Stimulated activated CD4-positive, alpha-beta T cell treated with anti-CD3 and anti-CD28 coated beads, Interleukin-4, amount 100 ng/mL, for 4 hours (primary cell): ENCODE data around the gene STYXL1.
"Not testable (repeated sequence)": the region's sequence is repeated elsewhere in the genome, so short reads cannot be mapped to it uniquely, and the experiment has no call there.

Experiments used
- DNase-seq, 2 experiments: peaks; one replicate each; pipeline ENCODE4 v3.0.0-alpha.2; 2020

The STYXL1 gene

DNA sequence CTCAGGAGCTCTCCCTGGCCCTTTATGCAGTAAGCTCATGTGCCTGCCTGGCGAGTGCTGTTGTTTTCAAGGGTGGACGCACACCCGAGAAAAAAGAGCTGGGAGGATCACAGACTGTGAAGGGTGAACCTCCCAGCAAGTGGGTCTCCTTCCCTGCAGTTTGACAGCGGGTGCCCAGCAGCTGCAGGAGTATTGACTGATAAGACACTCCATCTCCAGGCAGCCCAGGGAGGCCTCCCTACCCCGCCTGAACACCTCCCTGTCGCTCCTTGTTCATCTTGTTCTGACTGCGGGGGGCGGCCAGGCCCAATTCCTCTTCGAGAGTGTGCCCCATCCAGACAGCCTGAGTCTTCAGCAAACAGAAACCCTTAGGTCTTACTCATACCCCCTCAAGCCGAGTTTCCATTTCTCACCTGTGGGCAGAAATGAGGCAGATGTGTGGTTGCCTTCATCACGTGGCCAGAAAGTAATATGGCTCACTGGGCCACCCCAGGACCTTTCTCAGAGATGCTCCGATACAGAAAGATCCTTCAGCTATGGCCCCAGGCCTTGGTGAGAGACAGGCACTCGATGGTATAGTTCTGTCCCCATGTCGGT, 17.3 kb upstream of the STYXL1 start:
- DNase-seq, result no peak

DNA sequence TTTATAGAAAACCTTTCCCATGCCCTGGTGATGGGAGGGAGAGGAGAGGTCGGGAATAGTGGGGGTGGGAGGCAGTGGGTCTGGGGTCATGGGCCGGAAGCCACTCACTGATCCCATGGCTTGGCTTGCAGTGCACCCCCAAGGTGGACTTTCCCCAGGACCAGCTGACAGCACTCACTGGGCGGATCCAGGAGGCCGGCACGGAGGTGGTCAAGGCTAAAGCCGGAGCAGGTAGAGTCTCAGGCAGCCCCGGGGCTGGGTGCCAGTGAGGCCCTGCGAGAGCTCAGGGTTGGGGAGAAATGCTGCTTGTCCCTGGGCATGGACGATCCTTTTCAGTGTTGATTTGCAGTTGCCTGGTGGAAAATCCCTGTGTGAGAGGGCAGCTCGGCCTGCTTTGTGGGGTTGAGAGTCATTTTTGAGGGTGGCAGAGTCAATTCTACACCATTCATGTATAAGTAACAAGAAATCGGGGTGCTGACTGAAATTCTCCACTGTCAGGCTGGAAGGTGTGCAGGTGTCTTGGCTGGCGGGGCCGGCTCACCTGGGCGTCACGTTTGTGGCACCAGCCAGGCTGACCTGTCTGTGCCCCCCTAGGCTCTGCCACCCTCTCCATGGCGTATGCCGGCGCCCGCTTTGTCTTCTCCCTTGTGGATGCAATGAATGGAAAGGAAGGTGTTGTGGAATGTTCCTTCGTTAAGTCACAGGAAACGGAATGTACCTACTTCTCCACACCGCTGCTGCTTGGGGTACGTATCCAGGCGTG, 16.6 kb upstream of the STYXL1 start:
- DNase-seq, result no peak

DNA sequence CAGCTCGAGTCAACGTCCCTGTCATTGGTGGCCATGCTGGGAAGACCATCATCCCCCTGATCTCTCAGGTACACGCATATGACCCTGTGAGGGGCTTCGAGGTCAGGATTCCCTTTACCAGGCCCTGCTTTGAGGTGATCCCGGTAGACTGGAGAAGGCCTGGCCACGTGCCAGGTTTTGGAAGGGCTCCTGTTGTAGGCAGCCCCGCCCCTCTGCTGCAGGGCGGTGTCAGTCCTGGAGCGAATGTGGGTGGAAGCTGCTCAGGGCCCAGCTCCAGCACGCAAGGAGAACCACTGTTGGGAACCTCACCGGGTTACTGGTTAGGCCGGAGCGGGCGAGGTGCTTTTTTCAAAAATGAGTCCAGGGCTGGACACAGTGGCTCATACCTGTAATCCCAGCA, 15.7 kb upstream of the STYXL1 start:
- DNase-seq, result no peak

DNA sequence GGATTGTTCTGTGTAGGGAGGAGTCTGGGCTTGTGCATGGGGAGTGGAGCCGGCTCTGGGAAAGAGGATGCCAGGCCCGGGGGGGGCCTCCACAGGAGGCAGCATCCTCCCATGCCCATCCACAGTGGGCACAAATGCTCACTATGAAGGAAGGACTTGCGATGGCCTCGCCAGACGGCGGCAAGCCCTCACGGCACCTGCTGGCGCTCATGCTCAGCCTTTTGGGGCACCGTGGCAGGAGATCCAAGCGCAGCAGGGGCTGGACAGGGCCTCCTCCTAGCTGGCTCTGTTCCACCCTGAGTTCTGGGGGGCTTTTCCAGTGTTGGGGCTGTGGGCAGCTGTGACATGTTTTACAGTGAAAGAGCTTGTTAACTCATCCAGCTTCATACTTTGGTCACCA, 15.3 kb upstream of the STYXL1 start:
- no peak for DNase-seq

DNA sequence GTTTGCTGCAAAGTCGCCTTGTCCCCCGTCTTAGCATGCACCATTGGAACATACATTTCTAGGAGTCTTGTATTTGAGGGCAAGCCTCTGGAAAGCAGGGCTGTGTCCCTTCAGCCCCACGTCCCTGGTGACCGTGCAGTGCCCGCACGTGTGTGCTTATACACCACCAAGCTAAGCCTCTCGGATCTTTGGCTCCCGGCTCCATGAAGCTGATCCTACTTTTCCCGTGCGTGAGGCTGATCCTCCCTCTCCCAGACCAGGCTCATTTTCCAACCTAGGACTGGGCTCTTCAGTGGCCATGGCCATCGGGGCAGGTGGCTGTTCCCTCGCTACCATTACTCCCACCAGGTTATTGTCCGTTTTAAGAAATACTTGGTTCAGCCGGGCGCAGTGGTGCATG, 14.5 kb upstream of the STYXL1 start:
- DNase-seq, result no peak

DNA sequence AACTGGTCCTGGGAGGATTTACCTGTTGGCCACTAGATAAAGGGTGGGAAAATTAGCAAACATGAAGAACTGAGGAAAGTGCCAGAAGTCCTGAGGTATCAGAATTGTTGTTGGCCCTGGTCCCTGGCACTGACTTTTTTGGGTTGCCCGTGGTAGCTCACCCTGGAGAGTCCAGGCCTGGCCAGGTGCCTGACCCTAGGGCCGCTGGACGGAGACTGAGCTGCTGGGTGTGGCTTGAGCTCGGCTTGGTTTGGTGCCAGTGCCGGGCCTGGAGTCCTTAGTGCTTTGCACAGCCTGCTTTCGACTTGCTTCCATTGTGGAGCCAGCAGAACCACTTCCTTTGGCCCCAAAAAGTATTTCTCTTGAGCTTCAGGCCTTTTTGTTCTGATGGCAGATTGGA, 13.0 kb upstream of the STYXL1 start:
- no peak for DNase-seq

DNA sequence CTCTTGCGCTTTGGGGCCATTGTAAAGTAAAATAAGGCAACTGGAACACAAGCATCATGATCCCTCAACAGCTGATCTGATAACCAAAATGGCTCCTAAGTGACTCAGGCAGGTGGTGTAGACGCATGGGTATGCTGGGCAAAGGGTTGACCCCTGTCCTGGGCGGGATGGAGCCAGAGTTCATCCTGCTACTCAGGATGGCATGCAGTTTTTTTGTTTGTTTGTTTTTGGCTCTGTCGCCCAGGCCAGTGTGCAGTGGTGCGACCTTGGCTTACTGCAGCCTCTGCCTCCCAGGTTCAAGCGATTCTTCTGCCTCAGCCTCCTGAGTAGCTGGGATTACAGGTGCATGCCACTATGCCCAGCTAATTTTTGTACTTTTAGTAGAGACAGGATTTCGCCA, 10.9 kb upstream of the STYXL1 start:
- DNase-seq, result not testable (repeated sequence)

DNA sequence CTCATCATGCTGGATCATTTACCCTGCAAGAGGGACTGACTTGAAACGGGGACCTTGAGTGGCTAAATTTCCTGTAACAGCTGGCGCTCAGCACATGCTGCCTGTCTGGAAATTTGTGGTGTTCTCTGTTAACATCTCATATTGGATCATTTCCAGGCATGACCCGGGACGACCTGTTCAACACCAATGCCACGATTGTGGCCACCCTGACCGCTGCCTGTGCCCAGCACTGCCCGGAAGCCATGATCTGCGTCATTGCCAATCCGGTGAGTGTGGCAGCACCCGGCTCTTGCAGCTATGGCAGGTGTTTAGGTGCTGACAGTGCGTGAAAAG, 10.0 kb upstream of the STYXL1 start:
- DNase-seq, result no peak

DNA sequence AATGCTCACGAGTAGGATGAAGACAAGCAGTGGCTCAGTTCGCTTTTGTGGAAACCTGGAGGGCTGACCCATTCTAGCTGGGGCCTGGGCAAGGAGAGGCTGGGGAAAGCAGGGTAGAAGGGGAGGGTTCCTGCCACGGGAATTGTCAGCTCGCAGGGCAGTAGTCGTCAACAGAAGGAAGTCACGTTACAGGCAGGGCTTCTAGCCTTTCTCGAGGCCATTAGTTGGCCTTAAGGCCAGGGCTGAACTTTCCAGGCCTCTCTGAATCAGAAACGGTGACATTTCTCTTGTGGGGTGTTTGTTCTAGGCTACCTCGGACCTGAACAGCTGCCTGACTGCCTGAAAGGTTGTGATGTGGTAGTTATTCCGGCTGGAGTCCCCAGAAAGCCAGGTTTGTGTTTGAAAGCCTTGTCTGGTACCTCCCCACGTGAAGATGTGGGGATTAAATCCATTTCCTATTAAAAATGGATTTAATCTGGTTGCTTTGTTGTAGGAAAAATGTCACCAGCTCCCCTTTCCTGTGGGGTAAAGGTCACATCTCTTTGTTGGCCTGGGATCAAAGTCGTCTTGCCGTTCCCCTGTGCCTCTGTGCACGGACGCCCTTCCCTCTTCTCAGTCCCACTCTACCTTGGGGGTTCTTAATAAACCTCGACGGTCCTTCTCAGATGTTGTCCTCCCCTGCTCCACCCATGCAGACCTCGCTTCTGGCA, 9.5 kb upstream of the STYXL1 start:
- no peak for DNase-seq

DNA sequence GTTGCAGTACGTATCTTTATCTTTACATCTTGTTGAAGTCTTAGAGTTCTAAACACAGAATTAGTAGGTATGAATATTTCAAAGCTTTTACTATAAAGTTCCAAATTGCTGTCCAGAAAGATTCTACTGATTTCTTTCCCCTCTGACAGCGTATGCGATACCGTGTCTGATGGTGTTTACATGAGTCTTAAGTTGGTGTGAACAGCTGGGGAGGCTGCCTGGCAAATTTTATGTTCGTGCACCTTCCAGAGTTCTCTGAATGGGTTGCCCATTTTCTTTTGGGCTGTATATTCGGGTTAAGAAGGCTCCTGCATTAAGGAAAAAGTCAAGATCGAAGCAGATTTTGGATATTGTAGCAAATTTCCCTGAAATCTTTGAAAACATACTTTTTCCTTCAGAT, 8.4 kb upstream of the STYXL1 start:
- no peak for DNase-seq

DNA sequence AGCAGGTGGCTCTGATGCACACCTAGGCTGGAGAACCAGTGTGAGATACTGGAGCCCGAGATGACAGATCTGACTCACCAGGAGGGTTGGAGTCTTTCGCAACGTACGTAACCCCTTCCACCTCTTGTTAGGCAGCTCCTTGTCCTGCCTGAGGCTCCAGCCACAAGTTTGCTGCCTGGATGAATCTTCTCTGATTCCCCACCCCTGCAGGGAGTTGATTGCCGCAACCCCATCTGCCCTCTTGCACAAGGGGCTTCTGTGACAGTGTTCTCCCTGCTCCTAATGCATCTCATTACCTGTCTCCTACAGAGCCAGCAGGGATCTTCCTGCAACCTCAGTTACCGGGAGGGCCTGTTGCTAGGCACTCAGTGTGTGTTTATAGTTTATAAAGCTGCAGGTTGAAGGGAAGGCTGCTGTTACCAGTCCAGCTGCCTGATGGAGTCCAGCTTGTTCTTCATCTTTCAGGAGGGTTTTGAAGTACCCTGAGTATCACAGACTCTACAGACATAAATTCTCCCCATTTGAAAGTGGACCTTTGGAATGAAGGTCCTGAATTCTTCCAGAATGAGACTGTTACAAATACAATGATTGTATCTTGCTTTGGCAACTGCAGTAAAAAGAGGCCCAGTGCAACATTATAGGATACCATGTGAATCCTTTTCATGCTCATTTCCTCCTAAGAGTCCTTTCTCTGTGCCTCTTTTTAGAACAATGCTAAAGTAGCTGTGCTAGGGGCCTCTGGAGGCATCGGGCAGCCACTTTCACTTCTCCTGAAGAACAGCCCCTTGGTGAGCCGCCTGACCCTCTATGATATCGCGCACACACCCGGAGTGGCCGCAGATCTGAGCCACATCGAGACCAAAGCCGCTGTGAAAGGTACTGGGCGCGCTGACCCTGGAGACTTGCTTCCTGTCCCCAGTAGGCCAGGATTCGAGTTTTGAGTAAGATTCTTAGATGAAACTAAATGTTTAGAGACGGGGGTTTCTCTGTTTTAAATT, 6.6 kb upstream of the STYXL1 start:
- DNase-seq, result no peak

DNA sequence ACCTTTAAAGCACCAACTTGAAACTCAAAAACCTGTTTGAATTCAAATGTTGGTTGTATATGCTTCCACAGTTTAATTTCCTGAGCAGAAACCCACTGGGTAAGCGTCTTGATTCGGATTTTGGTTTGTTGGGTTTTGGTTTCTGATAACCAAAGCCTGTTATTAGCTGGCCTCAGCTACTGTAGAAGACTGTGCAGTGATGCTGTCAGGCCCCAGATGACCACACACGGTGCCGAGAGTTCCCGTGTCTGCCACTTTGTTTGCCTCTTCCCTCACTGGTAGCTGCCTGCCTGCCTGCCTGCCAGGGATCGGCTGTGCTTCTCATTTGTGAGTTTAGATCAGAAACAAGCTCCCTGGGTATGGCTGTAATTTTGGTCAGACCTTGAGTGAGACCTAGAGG, 5.7 kb upstream of the STYXL1 start:
- DNase-seq, result no peak

DNA sequence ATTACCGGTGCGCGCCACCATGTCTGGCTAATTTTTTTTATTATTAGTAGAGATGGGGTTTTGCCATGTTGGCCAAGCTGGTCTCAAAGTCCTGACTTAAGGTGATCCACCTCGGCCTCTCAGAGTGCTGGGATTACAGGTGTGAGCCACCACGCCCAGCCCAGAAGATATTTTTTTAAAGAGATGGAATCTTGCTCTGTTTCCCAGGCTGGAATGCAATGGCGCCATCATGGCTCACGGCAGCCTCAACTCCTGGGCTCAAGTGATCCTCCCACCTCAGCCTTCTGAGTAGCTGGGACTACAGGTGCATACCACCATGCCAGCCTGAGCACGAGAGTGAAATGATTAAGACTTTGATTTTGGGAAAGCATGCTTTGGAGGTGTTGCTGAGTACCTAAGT, 4.9 kb upstream of the STYXL1 start:
- DNase-seq, result not testable (repeated sequence)

DNA sequence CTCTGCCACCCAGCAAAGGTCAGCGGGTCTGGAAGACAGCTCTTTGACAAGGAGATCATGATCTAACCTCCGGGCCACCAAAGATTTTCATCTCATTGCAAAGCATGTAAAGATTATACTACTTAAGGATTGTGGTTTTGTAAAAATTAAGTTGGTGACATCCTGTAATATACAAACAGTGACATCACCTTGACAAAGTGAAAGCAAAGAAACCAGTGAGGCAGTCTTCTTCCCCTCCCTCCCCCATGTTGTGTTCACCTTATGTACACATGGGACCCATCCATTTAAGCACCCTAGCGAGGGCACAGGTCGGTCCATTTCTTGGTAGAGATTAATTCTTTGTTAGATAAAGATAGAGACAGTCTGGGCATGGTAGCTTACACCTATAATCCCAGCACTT, 4.0 kb upstream of the STYXL1 start:
- DNase-seq, result no peak

DNA sequence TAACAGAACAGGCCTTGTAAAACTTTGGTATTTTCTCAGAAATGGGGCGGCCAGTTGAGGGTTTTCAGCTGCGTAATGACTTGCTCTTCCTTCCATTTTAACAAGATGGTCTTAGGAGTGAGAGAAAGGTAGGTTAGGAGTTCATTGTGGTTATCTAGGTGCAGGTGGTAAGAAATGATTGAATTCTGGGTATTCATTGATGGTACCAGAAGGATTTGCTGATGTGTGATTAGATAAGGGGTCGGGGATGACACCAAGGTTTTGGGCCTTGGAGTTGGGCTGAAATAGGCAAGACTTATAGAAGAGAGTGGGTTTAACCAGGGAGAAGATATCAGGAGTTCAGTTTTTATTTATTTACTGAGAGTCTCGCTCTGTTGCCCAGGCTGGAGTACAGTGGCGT, 2.7 kb upstream of the STYXL1 start:
- DNase-seq, result no peak

DNA sequence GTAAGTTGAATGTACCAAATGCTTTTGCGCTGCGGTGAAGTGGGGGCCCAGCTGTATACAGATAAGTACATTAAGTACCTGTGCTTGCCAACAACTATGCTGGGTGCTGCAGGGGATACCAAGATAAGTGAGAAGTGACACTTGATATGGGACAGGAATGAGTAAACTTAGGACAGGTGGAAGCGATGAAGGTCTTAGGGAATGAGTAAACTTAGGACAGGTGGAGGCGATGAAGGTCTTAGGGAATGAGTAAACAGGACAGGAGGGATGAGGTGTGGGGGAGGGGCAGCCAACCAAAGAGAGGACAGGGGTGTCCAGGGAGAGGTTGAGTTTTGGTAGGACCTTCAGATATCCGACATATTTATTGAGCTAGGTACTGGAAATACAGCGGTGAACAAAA, 1.5 kb upstream of the STYXL1 start:
- no peak for DNase-seq

DNA sequence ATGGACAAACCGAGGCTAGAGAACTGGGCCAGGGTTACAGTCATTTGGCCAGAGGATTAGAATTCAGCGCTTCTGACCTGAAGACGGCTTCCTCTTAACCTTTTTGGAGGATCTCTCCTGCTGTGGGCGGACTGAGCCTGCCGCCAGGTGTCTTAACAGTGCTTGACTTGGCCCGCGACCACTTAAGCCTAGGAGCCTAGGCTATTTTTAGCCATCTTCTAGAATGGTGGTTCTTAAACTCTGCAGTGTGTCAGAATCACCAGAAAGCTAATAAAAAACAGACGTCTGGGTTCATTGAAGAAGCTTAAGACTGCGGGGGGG, 828 bp upstream of the STYXL1 start:
- peak in 1 of 2 experiments; percentile 11 for DNase-seq

DNA sequence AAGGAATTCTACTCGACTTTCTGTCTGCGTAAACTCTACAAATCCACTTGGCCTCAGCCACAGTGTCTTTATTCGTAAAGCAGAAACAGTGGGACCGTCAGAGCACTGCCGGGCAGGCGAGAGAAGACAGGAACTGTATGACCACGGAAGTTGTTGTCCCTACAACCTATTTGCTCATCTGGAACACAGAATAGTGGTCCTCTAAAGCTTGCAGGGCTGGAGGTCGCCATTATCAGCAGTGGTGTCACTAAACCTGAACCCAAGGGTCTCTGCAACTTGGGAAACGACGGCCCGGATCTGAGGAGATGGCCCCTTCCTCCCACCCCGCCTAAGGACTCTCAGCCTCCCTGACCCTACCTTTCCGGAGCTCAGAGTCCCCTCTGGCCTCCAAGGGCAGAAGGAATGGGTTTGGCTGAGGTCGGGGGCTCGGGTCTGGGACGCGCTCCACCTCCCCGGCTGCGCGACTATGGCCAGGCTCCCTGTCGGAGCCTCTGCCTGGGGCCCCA, 442 bp downstream of the STYXL1 start:
- no peak for DNase-seq

DNA sequence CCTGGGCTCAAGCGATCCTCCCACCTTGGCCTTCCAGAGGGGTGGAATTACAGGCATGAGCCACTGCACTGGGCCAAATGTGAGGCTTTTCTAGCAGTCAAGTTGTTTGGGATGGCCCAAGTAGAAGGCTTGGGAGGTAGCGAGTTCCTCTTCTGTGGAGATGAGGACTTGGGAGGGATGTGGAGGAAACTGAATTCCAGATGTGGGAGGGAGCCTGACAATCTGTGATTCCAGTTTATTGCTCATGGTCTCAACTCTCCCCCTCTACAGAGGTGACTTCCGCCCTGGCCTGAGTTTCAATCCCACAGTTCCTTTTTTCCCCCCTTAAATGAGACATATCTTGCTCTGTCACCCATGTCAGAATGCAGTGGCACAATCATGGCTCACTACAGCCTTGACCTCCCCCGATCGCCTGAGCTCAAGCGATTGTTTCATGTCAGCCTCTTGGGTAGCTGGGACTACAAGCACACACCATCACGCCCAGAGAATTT, 3.4 kb downstream of the STYXL1 start:
- DNase-seq, result no peak

DNA sequence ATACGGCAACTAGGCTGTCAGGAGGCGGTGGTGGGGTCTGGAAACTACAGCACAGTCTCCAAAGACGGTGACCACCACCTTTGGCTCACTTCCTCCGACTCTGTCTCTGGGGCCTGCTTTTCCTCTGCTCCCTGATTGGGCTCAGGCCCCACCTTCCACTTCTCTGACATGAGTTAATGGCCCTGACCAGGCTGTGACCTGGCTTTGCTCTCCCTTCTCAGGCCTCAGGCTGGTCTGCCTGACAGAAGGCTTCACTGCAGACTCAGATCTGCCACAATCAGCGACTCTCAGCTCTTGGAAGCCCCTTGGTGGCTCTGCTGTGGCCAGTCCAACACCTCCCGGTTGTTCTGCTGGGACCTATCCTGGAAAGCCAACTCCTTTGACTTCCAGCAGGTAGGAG, 7.7 kb downstream of the STYXL1 start:
- no peak for DNase-seq

DNA sequence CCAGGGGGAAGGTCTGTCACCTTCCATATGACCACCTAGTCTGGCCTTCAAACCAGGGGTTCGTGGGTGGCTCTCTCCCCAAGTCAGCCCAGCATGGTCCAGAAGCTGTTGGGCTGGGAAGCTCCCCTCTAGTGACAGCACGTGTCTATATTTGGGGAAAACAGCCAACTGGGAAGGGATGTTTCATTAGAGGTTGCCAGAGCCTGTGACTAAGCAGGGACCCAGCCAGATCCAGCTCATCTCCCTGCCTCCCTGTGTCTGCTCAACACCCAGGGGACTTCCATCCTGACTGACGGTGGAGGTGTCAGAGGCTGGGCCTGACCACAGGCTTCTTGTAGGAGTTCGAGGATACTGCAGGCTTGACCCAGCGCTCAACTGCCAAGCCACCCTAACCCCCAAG, 10.5 kb downstream of the STYXL1 start:
- no peak for DNase-seq

DNA sequence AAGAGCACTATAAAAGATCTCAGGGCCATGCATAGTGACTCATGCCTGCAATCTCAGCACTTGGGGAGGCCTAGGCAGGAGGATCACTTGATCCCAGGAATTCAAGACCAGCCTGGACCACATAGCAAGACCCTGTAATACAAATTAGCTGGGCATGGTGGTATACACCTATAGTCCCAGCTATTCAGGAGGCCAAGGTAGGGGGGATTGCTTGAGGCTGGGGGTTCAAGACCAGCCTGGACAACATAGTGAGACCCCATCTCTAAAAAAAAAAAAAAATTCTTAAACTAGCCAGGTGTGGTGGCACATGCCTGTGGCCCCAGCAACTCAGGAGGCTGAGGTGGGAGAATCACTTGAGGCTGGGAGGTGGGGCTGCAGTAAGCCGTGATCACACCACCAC, 15.8 kb downstream of the STYXL1 start:
- no peak for DNase-seq

DNA sequence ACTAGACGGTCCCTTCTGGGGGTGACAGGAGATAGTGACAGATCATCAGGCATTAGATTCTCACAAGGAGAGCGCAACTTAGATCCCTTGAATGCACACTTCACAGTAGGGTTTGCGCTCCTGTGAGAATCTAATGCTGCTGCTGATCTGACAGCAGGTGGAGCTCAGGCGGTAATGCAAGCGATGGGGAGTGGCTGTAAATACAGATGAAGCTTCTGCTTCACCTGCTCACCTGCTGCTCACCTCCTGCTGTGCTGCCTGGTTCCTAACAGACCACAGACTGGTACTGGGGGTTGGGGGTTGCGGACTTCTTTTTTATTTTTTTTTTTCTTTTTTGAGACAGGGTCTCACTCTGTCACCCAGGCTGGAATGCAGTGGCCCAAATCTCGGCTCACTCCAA, 18.1 kb downstream of the STYXL1 start:
- DNase-seq, result not testable (repeated sequence)
